Transverse colon (tissue), 4 donors: ENCODE data around the gene SLAMF9. TPM values are rescaled to one million over a fixed set of nuclear protein-coding genes. Genes with fewer than 3 reads are reported as not detected.

Experiments
- DNase-seq: peaks from one replicate; pipeline ENCODE4 v3.0.0-alpha.2; 2019
- H3K27ac ChIP-seq, 4 donors: fragments of 200-600 bp; sonication (generic); 2 replicates each; pipeline ENCODE4 v1.5.1; 2016 to 2018; ENCODE audit warnings: inconsistent platforms in 4 of 4
- H3K27me3 ChIP-seq: fragments of 200-600 bp; sonication (generic); 2 replicates; pipeline ENCODE4 v1.5.1; 2017; ENCODE audit warnings: inconsistent platforms
- H3K36me3 ChIP-seq, 4 donors: fragments of 200-600 bp; sonication (generic); 2 replicates each; pipeline ENCODE4 v1.5.1; 2017 to 2019; ENCODE audit warnings: inconsistent platforms in 4 of 4
- H3K4me1 ChIP-seq, 4 donors: fragments of 200-600 bp; sonication (generic); 2 replicates each; pipeline ENCODE4 v1.5.1; 2017 to 2020; ENCODE audit warnings: inconsistent platforms in 4 of 4
- H3K4me3 ChIP-seq, 4 donors: fragments of 200-600 bp; sonication (generic); 1 replicate in 1 of 4; 2 replicates in 3 of 4; pipeline versions ENCODE4 v1.5.1 to v1.6.1; 2017 to 2019; ENCODE audit warnings: inconsistent platforms in 4 of 4
- H3K9me3 ChIP-seq, 2 donors: fragments of 200-600 bp; sonication (generic); 2 replicates each; pipeline ENCODE4 v1.5.1; 2017 to 2019; ENCODE audit warnings: inconsistent platforms in 2 of 2
- EP300 ChIP-seq: sonication (generic); formaldehyde crosslinking; IDR thresholded peaks from one replicate; pipeline ENCODE4 v1.6.1; 2017; ENCODE audit warnings: antibody characterized with exemption, low read depth
- POLR2A ChIP-seq: fragments of 450-650 bp; IDR thresholded peaks from one replicate; pipeline ENCODE4 v1.6.1; 2016; ENCODE audit warnings: antibody characterized with exemption, mild to moderate bottlenecking, moderate library complexity
- POLR2AphosphoS5 ChIP-seq, 3 donors: sonication (generic); formaldehyde crosslinking; IDR thresholded peaks; one replicate each; pipeline ENCODE4 v1.6.1; 2016; ENCODE audit warnings: antibody characterized with exemption in 3 of 3
- WGBS, 2 donors: methylation state at CpG; one replicate each; pipeline ENCODE4 v1.1.5; 2018; ENCODE audit warnings: low coverage in 1 of 2; 5-methylcytosine and 5-hydroxymethylcytosine counted together
- in situ Hi-C, 4 donors: fragments of 200-750 bp; cut with MboI; loops; one replicate each; pipeline versions ENCODE4 v1.15.0 to v1.15.1; 2017; ENCODE audit warnings: low sequenced_read_pairs in 3 of 4, low pct_ligation_motif_present in 1 of 4, low pct_unique_long_range_greater_than_20kb in 1 of 4
- intact Hi-C: fragments of 100-400 bp; cut with DNase I; formaldehyde crosslinking; loops from one replicate; pipeline ENCODE4 v1.15.1; 2023; ENCODE audit warnings: low total_unique reads
- total RNA-seq, 4 donors: library from RNA; depleted of rRNA; stranded (reverse); fragments of >200 nt; gene quantifications; one replicate each; pipeline ENCODE4 v1.1.0, GENCODE V29; 2016
- TF ChIP-seq, protein P1 (sequence below), 5 experiments: fragments of 200-600 bp in 3 of 5; fragments of 450-650 bp in 2 of 5; sonication (generic) in 3 of 5; IDR thresholded peaks; 1 replicate in 2 of 5; 2 replicates in 3 of 5; pipeline ENCODE4 v1.5.1; 2016 to 2017; ENCODE audit warnings: antibody characterized with exemption in 5 of 5, inconsistent platforms in 3 of 5, mild to moderate bottlenecking in 2 of 5, moderate library complexity in 1 of 5

SLAMF9 gene
- total RNA-seq, 4 donors from 2014 or later, result 0.64 TPM; not detected in 3

DNA sequence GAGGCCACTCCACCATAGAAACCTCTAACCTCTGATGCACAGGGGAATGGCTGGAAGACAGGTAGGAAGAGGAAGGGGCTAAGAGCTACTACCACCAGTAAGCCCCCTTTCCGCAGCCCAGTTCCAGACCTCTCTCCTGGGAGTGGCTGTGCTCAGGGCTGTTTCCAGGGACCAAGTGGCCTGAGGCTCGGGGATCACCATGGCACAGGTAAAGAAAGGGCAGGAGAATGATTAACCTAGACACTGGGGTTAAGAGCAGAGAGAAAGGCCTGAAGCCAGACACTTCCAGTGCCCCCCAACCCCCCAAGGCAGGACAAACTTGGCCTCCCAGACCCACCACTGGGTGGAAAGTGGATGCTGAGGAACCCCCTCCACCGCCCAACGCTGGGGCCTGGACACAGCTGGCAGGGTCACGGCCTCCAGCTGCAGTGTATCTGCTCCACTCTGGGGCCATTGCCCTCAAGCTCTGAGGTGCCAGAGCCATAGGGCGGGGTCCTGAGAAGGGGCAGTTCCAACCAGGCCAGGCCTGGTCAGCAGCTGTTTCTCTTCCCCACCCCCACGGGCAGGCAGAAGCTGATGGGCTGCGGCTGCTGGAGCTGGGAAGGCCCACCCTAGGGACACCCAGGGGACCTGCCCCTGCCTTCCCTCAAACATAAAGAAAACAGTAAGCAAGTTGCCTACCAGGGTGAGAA is 31.4 kb downstream of the SLAMF9 start:
- Histone ChIP-seq H3K4me3 (peak overlapping the region in 3 of 4 donors; percentile 68 to 91 (median 76)), H3K9me3 (no peaks in the 10 kb centered on the region), H3K36me3 (peaks cover 0 to 22% (median 16%) of the 10 kb centered on the region in 4 donors), H3K27me3 (no peaks in the 10 kb centered on the region), H3K4me1 (peaks cover 16 to 64% (median 52%) of the 10 kb centered on the region in 4 donors), H3K27ac (peak overlapping the region; percentile 91 to 98 (median 96))
- TF ChIP-seq, protein P1, sequence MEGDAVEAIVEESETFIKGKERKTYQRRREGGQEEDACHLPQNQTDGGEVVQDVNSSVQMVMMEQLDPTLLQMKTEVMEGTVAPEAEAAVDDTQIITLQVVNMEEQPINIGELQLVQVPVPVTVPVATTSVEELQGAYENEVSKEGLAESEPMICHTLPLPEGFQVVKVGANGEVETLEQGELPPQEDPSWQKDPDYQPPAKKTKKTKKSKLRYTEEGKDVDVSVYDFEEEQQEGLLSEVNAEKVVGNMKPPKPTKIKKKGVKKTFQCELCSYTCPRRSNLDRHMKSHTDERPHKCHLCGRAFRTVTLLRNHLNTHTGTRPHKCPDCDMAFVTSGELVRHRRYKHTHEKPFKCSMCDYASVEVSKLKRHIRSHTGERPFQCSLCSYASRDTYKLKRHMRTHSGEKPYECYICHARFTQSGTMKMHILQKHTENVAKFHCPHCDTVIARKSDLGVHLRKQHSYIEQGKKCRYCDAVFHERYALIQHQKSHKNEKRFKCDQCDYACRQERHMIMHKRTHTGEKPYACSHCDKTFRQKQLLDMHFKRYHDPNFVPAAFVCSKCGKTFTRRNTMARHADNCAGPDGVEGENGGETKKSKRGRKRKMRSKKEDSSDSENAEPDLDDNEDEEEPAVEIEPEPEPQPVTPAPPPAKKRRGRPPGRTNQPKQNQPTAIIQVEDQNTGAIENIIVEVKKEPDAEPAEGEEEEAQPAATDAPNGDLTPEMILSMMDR (IDR thresholded peaks at IDR 0.05), result no peak
- TF ChIP-seq EP300 (no peak), POLR2A (no peak), POLR2AphosphoS5 (IDR thresholded peaks at IDR 0.05) (no peak)
- 23% methylated on average over 4 of the region's 8 CpGs; no CpG with 5 or more reads in 1 of the 2 donors for WGBS, 2 donors
- in situ Hi-C loops, result no loop called here
- intact Hi-C loops, result no loop called here
- DNase-seq, result peak; percentile 66

DNA sequence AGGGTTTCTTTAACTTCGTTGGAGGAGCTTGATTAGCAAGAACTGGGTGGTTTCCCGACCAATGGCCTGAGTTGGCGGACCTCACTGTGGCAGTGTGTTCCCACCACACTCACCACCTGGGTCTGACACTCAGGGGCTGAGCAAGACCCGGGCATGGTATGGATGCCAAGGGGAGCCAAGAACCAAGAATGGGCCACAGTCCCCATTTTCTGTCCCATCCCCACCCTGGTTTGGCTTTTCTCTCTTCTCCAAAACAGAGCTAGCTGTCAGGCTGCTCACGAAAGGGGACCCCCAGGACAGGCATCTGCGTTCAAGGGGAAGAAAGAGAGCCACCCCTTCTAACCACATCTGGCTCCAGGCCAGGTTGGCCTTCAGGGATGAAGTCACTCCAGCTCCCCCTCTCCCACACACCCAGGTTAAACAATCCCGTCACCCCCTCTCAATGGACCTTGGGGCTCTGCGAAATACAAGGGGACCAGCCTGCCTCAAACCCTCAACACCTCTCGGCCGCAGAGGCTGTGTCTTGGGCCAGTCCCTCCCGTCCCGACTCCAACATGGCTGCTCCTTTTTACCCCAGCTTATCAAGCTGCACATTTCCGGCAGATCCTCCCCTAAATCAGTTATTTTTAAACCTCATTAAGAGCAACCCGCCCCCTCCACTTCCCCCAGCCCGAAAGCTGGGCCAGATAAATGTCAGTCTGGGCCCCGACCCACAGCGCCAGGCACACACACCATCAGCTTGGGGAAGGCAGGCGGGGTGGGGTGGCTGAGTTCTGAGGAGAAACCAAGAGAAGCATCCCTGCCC is 32.1 kb downstream of the SLAMF9 start:
- Histone ChIP-seq H3K36me3 (peaks cover 0 to 22% (median 16%) of the 10 kb centered on the region in 4 donors), H3K9me3 (no peaks in the 10 kb centered on the region), H3K4me3 (peak overlapping the region in 2 of 4 donors; percentile 76 to 91), H3K4me1 (peaks cover 16 to 72% (median 56%) of the 10 kb centered on the region in 4 donors), H3K27ac (peak overlapping the region; percentile 91 to 98 (median 96)), H3K27me3 (no peaks in the 10 kb centered on the region)
- no peak for TF ChIP-seq EP300
- TF ChIP-seq POLR2AphosphoS5 (IDR thresholded peaks at IDR 0.05), result no peak
- TF ChIP-seq, protein P1 (IDR thresholded peaks at IDR 0.05), result no peak
- no peak for TF ChIP-seq POLR2A
- 19 to 57% methylated on average over 4 to 17 of the region's 18 CpGs for WGBS, 2 donors
- in situ Hi-C loops (no loop called here), intact Hi-C loops (no loop called here)
- DNase-seq, result peak; percentile 41

DNA sequence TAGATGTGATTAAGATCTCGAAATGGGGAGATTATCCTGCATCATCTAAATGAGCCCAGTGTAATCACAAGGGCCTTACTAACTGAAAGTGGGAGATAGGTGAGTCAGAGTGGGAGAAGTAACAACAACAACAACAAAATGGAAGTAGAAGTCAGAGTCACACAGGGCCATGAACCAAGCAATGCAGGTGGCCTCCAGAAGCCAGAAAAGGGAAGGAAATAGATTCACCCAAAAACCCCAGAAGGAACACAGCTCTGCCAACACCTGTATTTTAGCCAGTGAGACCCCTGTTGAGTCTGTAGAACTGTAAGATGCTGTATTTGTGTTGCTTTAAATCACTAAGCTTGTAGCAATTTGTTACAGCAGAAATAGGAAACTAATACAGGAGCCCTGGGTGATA is 32.8 kb downstream of the SLAMF9 start:
- TF ChIP-seq POLR2A (no peak), EP300 (no peak), POLR2AphosphoS5 (IDR thresholded peaks at IDR 0.05) (no peak)
- TF ChIP-seq, protein P1 (IDR thresholded peaks at IDR 0.05), result no peak
- Histone ChIP-seq H3K27ac (peak overlapping the region; percentile 91 to 98 (median 96)), H3K4me1 (peaks cover 20 to 76% (median 62%) of the 10 kb centered on the region in 4 donors), H3K36me3 (peaks cover 0 to 22% (median 16%) of the 10 kb centered on the region in 4 donors), H3K27me3 (no peaks in the 10 kb centered on the region), H3K9me3 (no peaks in the 10 kb centered on the region), H3K4me3 (peak overlapping the region in 1 of 4 donors; percentile 91)
- in situ Hi-C loops, result no loop called here
- intact Hi-C loops, result no loop called here
- DNase-seq, result no peak
- WGBS, 2 donors, result 10 to 58% methylated on average over 1 of the region's 1 CpG

DNA sequence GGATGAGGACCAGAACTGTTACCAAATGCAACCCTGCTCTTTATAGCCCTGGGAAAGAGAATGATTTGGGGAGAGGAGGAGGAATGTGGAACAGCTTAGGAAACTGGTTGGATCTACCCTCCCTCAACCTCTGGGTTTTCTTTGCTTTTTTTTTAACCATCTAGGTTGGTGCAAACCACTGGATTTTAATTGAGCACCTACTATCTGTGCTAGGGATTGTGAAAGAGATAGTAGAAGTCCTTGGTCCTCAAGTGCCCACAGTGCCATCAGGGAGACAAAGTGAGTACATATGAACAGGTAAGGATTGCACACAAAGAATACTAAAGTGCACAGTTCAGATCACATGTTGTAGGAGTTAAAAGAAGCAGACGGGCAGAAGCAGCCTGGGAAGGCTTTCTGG is 33.4 kb downstream of the SLAMF9 start:
- peaks cover 0 to 22% (median 16%) of the 10 kb centered on the region in 4 donors for H3K36me3 ChIP-seq
- DNase-seq, result no peak
- H3K27me3 ChIP-seq, result no peaks in the 10 kb centered on the region
- TF ChIP-seq POLR2A (no peak), POLR2AphosphoS5 (IDR thresholded peaks at IDR 0.05) (no peak), EP300 (no peak)
- TF ChIP-seq, protein P1 (IDR thresholded peaks at IDR 0.05), result no peak
- WGBS, 2 donors, result 56 to 100% methylated on average over 1 of the region's 1 CpG
- no peaks in the 10 kb centered on the region for H3K9me3 ChIP-seq
- H3K4me1 ChIP-seq, result peaks cover 20 to 74% (median 56%) of the 10 kb centered on the region in 4 donors
- intact Hi-C loops (no loop called here), in situ Hi-C loops (no loop called here)
- peak overlapping the region; percentile 91 to 98 (median 96) for H3K27ac ChIP-seq
- H3K4me3 ChIP-seq, result no peak overlapping the region
